Natural killer cell (primary cell): ENCODE results near the gene RAET1E. TPM values are rescaled to one million over a fixed set of nuclear protein-coding genes. Genes with fewer than 3 reads are reported as not detected.

ENCODE experiments used
- ATAC-seq, 3 donors: fragments of 150-1000 bp in 2 of 3; fragments of 200-7000 bp in 1 of 3; cut with Tn5 transposase; 1 replicate in 1 of 3; 2 replicates in 2 of 3; pipeline ENCODE4 v1.10.0; 2021; ENCODE audit warnings: mild to moderate bottlenecking in 2 of 3, moderate library complexity in 2 of 3
- DNase-seq, 2 donors: peaks; one replicate each; pipeline versions ENCODE4 v3.0.0 to v3.0.0-alpha.2; 2013 to 2021; ENCODE audit warnings: mixed read lengths in 1 of 2
- H3K27ac ChIP-seq: one replicate; pipeline ENCODE4 v1.5.1; 2013; ENCODE audit warnings: mild to moderate bottlenecking, low read length
- H3K27me3 ChIP-seq: one replicate; pipeline ENCODE4 v1.6.1; 2013; ENCODE audit warnings: low read length; ENCODE audit not compliant: control insufficient read depth, insufficient read depth
- H3K36me3 ChIP-seq: one replicate; pipeline ENCODE4 v1.6.1; 2013; ENCODE audit warnings: low read length; ENCODE audit not compliant: control insufficient read depth, insufficient read depth
- H3K4me1 ChIP-seq: one replicate; pipeline ENCODE4 v1.6.1; 2013; ENCODE audit warnings: low read length; ENCODE audit not compliant: control insufficient read depth, insufficient read depth
- H3K4me3 ChIP-seq: one replicate; pipeline ENCODE4 v1.5.1; 2013; ENCODE audit warnings: low read length
- H3K9me3 ChIP-seq: one replicate; pipeline ENCODE4 v1.6.1; 2013; ENCODE audit warnings: low read length; ENCODE audit not compliant: control insufficient read depth, insufficient read depth
- H3K27ac Mint-ChIP-seq, 2 donors: one replicate each; pipeline ENCODE4 v1.8.0; 2022; ENCODE audit warnings: mild to moderate bottlenecking in 2 of 2, mixed read lengths in 2 of 2, moderate library complexity in 1 of 2
- H3K27me3 Mint-ChIP-seq, 2 donors: one replicate each; pipeline ENCODE4 v1.8.0; 2022; ENCODE audit warnings: low read depth in 2 of 2, mixed read lengths in 2 of 2
- H3K36me3 Mint-ChIP-seq: one replicate; pipeline ENCODE4 v1.8.0; 2022; ENCODE audit warnings: mixed read lengths
- H3K4me1 Mint-ChIP-seq, 2 donors: one replicate each; pipeline ENCODE4 v1.8.0; 2022; ENCODE audit warnings: mixed read lengths in 2 of 2
- H3K4me3 Mint-ChIP-seq: one replicate; pipeline ENCODE4 v1.8.0; 2022; ENCODE audit warnings: mild to moderate bottlenecking, moderate library complexity, mixed read lengths
- H3K9me3 Mint-ChIP-seq, 2 donors: one replicate each; pipeline ENCODE4 v1.8.0; 2022; ENCODE audit warnings: mixed read lengths in 2 of 2
- CTCF ChIP-seq: fragments of 200-600 bp; IDR thresholded peaks from one replicate; pipeline ENCODE4 v1.8.0; 2022; ENCODE audit warnings: antibody characterized with exemption
- WGBS: methylation state at CpG from one replicate; pipeline ENCODE4 v1.1.7; 2013; ENCODE audit warnings: missing lambda C conversion rate; ENCODE audit not compliant: insufficient coverage; 5-methylcytosine and 5-hydroxymethylcytosine counted together
- intact Hi-C: fragments of 100-400 bp; cut with micrococcal nuclease; formaldehyde crosslinking; loops from one replicate; pipeline ENCODE4 v1.14.2; 2022
- total RNA-seq, 4 donors: library from RNA; stranded (reverse); fragments of 120-200 nt in 1 of 4; gene quantifications; one replicate each; pipeline versions ENCODE4 v1.2.3 to v1.2.4, GENCODE V29; 2013 to 2022

RAET1E gene
- total RNA-seq, 3 donors from 2014 or later (not counting 1 experiment from before 2014, with no cell fraction given): not detected

GRCh38 chr6:149900620-149901443 lies 2.9 kb upstream of the RAET1E start:
- H3K4me3 ChIP-seq: no peak overlapping the region
- H3K4me1 ChIP-seq: no peaks in the 10 kb centered on the region
- H3K27me3 ChIP-seq: no peaks in the 10 kb centered on the region
- H3K27ac Mint-ChIP-seq: no peak overlapping the region
- ATAC-seq: no peak
- H3K4me3 Mint-ChIP-seq: no peak overlapping the region
- H3K9me3 Mint-ChIP-seq: no peaks in the 10 kb centered on the region
- intact Hi-C loops: no loop called here
- peaks cover 9 to 10% of the 10 kb centered on the region in 2 donors for H3K27me3 Mint-ChIP-seq
- no peaks in the 10 kb centered on the region for H3K36me3 ChIP-seq
- H3K9me3 ChIP-seq: no peaks in the 10 kb centered on the region
- no peak for TF ChIP-seq CTCF
- H3K4me1 Mint-ChIP-seq: peaks cover 0 to 3% of the 10 kb centered on the region in 2 donors
- 93% methylated on average over 11 of the region's 11 CpGs for WGBS
- H3K36me3 Mint-ChIP-seq: no peaks in the 10 kb centered on the region
- H3K27ac ChIP-seq: no peak overlapping the region
- DNase-seq: no peak

DNA sequence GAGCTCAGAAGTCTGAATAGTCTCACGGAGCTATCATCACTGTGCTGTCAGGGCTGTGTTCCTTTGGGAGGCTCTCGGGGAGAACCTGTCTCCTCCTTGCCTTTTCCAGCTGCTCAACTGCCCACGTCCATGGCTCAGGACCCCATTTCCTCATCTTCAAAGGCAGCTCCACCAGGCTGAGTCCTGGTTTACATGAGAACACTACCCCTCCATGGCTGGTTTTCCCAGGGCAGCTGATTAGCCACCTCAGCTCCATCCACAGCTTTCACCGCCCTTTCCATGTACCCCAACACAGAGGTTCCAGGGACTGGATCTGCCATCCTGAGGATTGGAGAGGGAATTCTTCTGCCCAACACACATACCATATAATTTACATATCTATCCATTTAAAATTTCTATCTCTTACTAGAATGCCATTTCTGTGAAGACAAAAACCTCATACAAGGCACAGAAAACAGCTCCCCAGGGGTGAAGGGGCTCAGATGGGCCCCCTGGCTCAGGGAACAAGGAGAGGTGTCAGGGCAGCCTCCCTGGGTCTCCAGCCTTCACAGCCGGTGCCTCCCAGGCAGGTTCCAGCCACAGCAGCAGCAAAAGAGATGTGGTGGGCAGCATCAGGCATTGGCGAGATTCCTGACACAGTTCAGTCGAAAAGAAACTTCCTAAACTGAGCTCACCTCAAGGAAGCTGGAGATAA lies 2.2 kb upstream of the RAET1E start:
- Mint-ChIP-seq H3K9me3 (no peaks in the 10 kb centered on the region), H3K27ac (no peak overlapping the region), H3K4me3 (no peak overlapping the region), H3K36me3 (no peaks in the 10 kb centered on the region), H3K4me1 (peaks cover 0 to 6% of the 10 kb centered on the region in 2 donors), H3K27me3 (peaks cover 9 to 10% of the 10 kb centered on the region in 2 donors)
- intact Hi-C loops: no loop called here
- no peak overlapping the region for H3K27ac ChIP-seq
- H3K27me3 ChIP-seq: no peaks in the 10 kb centered on the region
- no peak overlapping the region for H3K4me3 ChIP-seq
- ATAC-seq (no peak), DNase-seq (no peak)
- H3K9me3 ChIP-seq: no peaks in the 10 kb centered on the region
- no peak for TF ChIP-seq CTCF
- no peaks in the 10 kb centered on the region for H3K4me1 ChIP-seq
- WGBS: 82% methylated on average over 7 of the region's 7 CpGs
- H3K36me3 ChIP-seq: no peaks in the 10 kb centered on the region

- 94% methylated on average over 6 of the region's 6 CpGs for WGBS
- intact Hi-C loops: no loop called here
- no peak for TF ChIP-seq CTCF
- Mint-ChIP-seq H3K27ac (no peak overlapping the region), H3K36me3 (no peaks in the 10 kb centered on the region), H3K9me3 (no peaks in the 10 kb centered on the region), H3K4me3 (no peak overlapping the region), H3K4me1 (peaks cover 0 to 6% of the 10 kb centered on the region in 2 donors), H3K27me3 (peaks cover 10% of the 10 kb centered on the region in 2 donors)
- Histone ChIP-seq H3K27ac (no peak overlapping the region), H3K27me3 (no peaks in the 10 kb centered on the region), H3K9me3 (no peaks in the 10 kb centered on the region), H3K4me3 (no peak overlapping the region), H3K4me1 (no peaks in the 10 kb centered on the region), H3K36me3 (no peaks in the 10 kb centered on the region)
- DNase-seq (no peak), ATAC-seq (no peak)
Measured at GRCh38 chr6:149899486-149899885, 1.6 kb upstream of the RAET1E start.
